ENCODE data around the gene LSAMP.

GRCh38 chr3:116314476-116314875, 130.8 kb downstream of the LSAMP start:
- TF ChIP-seq CTCF (IDR thresholded peaks at IDR 0.05) (no peak), EZH2 (IDR thresholded peaks at IDR 0.05) (no peak), EZH2phosphoT487 (IDR thresholded peaks at IDR 0.05) (no peak)

All from neural progenitor cell (in vitro differentiated cells).